Measurements from ENCODE around the gene PCDH9.
A peak's percentile ranks its signal among the peaks of the same experiment; 100 is the strongest.

The PCDH9 gene

GRCh38 chr13:67018775-67019174 lies 211.4 kb downstream of the PCDH9 start:
- Histone ChIP-seq H3K9me3 (ENCODE audit: control insufficient read depth, low read length) (no peaks in the 10 kb centered on the region), H3K27me3 (replicated peaks; ENCODE audit: control insufficient read depth, insufficient read depth, low read length) (no peaks in the 10 kb centered on the region), H3K9ac (ENCODE audit: low read length) (no peak overlapping the region), H3K36me3 (ENCODE audit: control insufficient read depth, insufficient read depth, low read length, severe bottlenecking) (no peaks in the 10 kb centered on the region), H3K4me3 (ENCODE audit: low read length) (no peak overlapping the region), H3K4me1 (ENCODE audit: control insufficient read depth, insufficient read depth, low read length) (no peaks in the 10 kb centered on the region)
- DNase-seq (ENCODE audit: low read depth) = no peak

GRCh38 chr13:67017276-67017675 lies 212.9 kb downstream of the PCDH9 start:
- no peak overlapping the region for H3K4me3 ChIP-seq (ENCODE audit: low read length)
- DNase-seq (ENCODE audit: low read depth) = no peak
- no peaks in the 10 kb centered on the region for H3K9me3 ChIP-seq (ENCODE audit: control insufficient read depth, low read length)
- no peak overlapping the region for H3K9ac ChIP-seq (ENCODE audit: low read length)
- H3K36me3 ChIP-seq (ENCODE audit: control insufficient read depth, insufficient read depth, low read length, severe bottlenecking) = no peaks in the 10 kb centered on the region
- no peaks in the 10 kb centered on the region for H3K27me3 ChIP-seq (replicated peaks; ENCODE audit: control insufficient read depth, insufficient read depth, low read length)
- no peaks in the 10 kb centered on the region for H3K4me1 ChIP-seq (ENCODE audit: control insufficient read depth, insufficient read depth, low read length)

- Histone ChIP-seq H3K36me3 (ENCODE audit: control insufficient read depth, insufficient read depth, low read length, severe bottlenecking) (no peaks in the 10 kb centered on the region), H3K9me3 (ENCODE audit: control insufficient read depth, low read length) (no peaks in the 10 kb centered on the region), H3K4me3 (ENCODE audit: low read length) (no peak overlapping the region), H3K4me1 (ENCODE audit: control insufficient read depth, insufficient read depth, low read length) (no peaks in the 10 kb centered on the region), H3K27me3 (replicated peaks; ENCODE audit: control insufficient read depth, insufficient read depth, low read length) (no peaks in the 10 kb centered on the region), H3K9ac (ENCODE audit: low read length) (no peak overlapping the region)
- no peak for DNase-seq (ENCODE audit: low read depth)
Observed at GRCh38 chr13:67015976-67016600, 214.0 kb downstream of the PCDH9 start.

GRCh38 chr13:67014399-67014798 lies 215.7 kb downstream of the PCDH9 start:
- no peak for DNase-seq (ENCODE audit: low read depth)
- Histone ChIP-seq H3K4me1 (ENCODE audit: control insufficient read depth, insufficient read depth, low read length) (no peaks in the 10 kb centered on the region), H3K9ac (ENCODE audit: low read length) (no peak overlapping the region), H3K4me3 (ENCODE audit: low read length) (no peak overlapping the region), H3K36me3 (ENCODE audit: control insufficient read depth, insufficient read depth, low read length, severe bottlenecking) (no peaks in the 10 kb centered on the region), H3K27me3 (replicated peaks; ENCODE audit: control insufficient read depth, insufficient read depth, low read length) (no peaks in the 10 kb centered on the region), H3K9me3 (ENCODE audit: control insufficient read depth, low read length) (no peaks in the 10 kb centered on the region)

GRCh38 chr13:67013709-67014108 lies 216.4 kb downstream of the PCDH9 start:
- no peaks in the 10 kb centered on the region for H3K27me3 ChIP-seq (replicated peaks; ENCODE audit: control insufficient read depth, insufficient read depth, low read length)
- no peak overlapping the region for H3K4me3 ChIP-seq (ENCODE audit: low read length)
- no peak for DNase-seq (ENCODE audit: low read depth)
- no peaks in the 10 kb centered on the region for H3K4me1 ChIP-seq (ENCODE audit: control insufficient read depth, insufficient read depth, low read length)
- no peaks in the 10 kb centered on the region for H3K36me3 ChIP-seq (ENCODE audit: control insufficient read depth, insufficient read depth, low read length, severe bottlenecking)
- H3K9me3 ChIP-seq (ENCODE audit: control insufficient read depth, low read length) = no peaks in the 10 kb centered on the region
- H3K9ac ChIP-seq (ENCODE audit: low read length) = no peak overlapping the region

- no peaks in the 10 kb centered on the region for H3K4me1 ChIP-seq (ENCODE audit: control insufficient read depth, insufficient read depth, low read length)
- no peak overlapping the region for H3K9ac ChIP-seq (ENCODE audit: low read length)
- H3K27me3 ChIP-seq (replicated peaks; ENCODE audit: control insufficient read depth, insufficient read depth, low read length) = no peaks in the 10 kb centered on the region
- DNase-seq (ENCODE audit: low read depth) = peak; percentile 28
- H3K9me3 ChIP-seq (ENCODE audit: control insufficient read depth, low read length) = no peaks in the 10 kb centered on the region
- H3K4me3 ChIP-seq (ENCODE audit: low read length) = no peak overlapping the region
- no peaks in the 10 kb centered on the region for H3K36me3 ChIP-seq (ENCODE audit: control insufficient read depth, insufficient read depth, low read length, severe bottlenecking)
Observed at GRCh38 chr13:67008075-67008668, 222.0 kb downstream of the PCDH9 start.

GRCh38 chr13:67004511-67004910 lies 225.6 kb downstream of the PCDH9 start:
- Histone ChIP-seq H3K4me1 (ENCODE audit: control insufficient read depth, insufficient read depth, low read length) (no peaks in the 10 kb centered on the region), H3K27me3 (replicated peaks; ENCODE audit: control insufficient read depth, insufficient read depth, low read length) (no peaks in the 10 kb centered on the region), H3K36me3 (ENCODE audit: control insufficient read depth, insufficient read depth, low read length, severe bottlenecking) (no peaks in the 10 kb centered on the region), H3K9ac (ENCODE audit: low read length) (no peak overlapping the region), H3K9me3 (ENCODE audit: control insufficient read depth, low read length) (no peaks in the 10 kb centered on the region), H3K4me3 (ENCODE audit: low read length) (no peak overlapping the region)
- no peak for DNase-seq (ENCODE audit: low read depth)

GRCh38 chr13:67003743-67004142 lies 226.4 kb downstream of the PCDH9 start:
- H3K9ac ChIP-seq (ENCODE audit: low read length) = no peak overlapping the region
- no peak for DNase-seq (ENCODE audit: low read depth)
- H3K36me3 ChIP-seq (ENCODE audit: control insufficient read depth, insufficient read depth, low read length, severe bottlenecking) = no peaks in the 10 kb centered on the region
- H3K4me1 ChIP-seq (ENCODE audit: control insufficient read depth, insufficient read depth, low read length) = no peaks in the 10 kb centered on the region
- no peaks in the 10 kb centered on the region for H3K9me3 ChIP-seq (ENCODE audit: control insufficient read depth, low read length)
- H3K27me3 ChIP-seq (replicated peaks; ENCODE audit: control insufficient read depth, insufficient read depth, low read length) = no peaks in the 10 kb centered on the region
- H3K4me3 ChIP-seq (ENCODE audit: low read length) = no peak overlapping the region

- H3K4me1 ChIP-seq (ENCODE audit: control insufficient read depth, insufficient read depth, low read length) = no peaks in the 10 kb centered on the region
- no peak overlapping the region for H3K9ac ChIP-seq (ENCODE audit: low read length)
- no peaks in the 10 kb centered on the region for H3K27me3 ChIP-seq (replicated peaks; ENCODE audit: control insufficient read depth, insufficient read depth, low read length)
- no peak overlapping the region for H3K4me3 ChIP-seq (ENCODE audit: low read length)
- no peaks in the 10 kb centered on the region for H3K9me3 ChIP-seq (ENCODE audit: control insufficient read depth, low read length)
- DNase-seq (ENCODE audit: low read depth) = no peak
- H3K36me3 ChIP-seq (ENCODE audit: control insufficient read depth, insufficient read depth, low read length, severe bottlenecking) = no peaks in the 10 kb centered on the region
Observed at GRCh38 chr13:67001363-67001762, 228.8 kb downstream of the PCDH9 start.

- DNase-seq (ENCODE audit: low read depth) = peak; percentile 61
- H3K36me3 ChIP-seq (ENCODE audit: control insufficient read depth, insufficient read depth, low read length, severe bottlenecking) = no peaks in the 10 kb centered on the region
- no peak overlapping the region for H3K4me3 ChIP-seq (ENCODE audit: low read length)
- no peaks in the 10 kb centered on the region for H3K27me3 ChIP-seq (replicated peaks; ENCODE audit: control insufficient read depth, insufficient read depth, low read length)
- no peak overlapping the region for H3K9ac ChIP-seq (ENCODE audit: low read length)
- peaks cover 14% of the 10 kb centered on the region for H3K4me1 ChIP-seq (ENCODE audit: control insufficient read depth, insufficient read depth, low read length)
- H3K9me3 ChIP-seq (ENCODE audit: control insufficient read depth, low read length) = no peaks in the 10 kb centered on the region
Observed at GRCh38 chr13:66996503-66996902, 233.6 kb downstream of the PCDH9 start.

- Histone ChIP-seq H3K9ac (ENCODE audit: low read length) (peak overlapping the region; percentile 70), H3K9me3 (ENCODE audit: control insufficient read depth, low read length) (no peaks in the 10 kb centered on the region), H3K36me3 (ENCODE audit: control insufficient read depth, insufficient read depth, low read length, severe bottlenecking) (no peaks in the 10 kb centered on the region), H3K27me3 (replicated peaks; ENCODE audit: control insufficient read depth, insufficient read depth, low read length) (no peaks in the 10 kb centered on the region), H3K4me3 (ENCODE audit: low read length) (no peak overlapping the region), H3K4me1 (ENCODE audit: control insufficient read depth, insufficient read depth, low read length) (peaks cover 14% of the 10 kb centered on the region)
- DNase-seq (ENCODE audit: low read depth) = no peak
Observed at GRCh38 chr13:66995203-66995611, 234.9 kb downstream of the PCDH9 start.
